ENCODE data around the gene RAPGEF4. TPM values are rescaled to one million over a fixed set of nuclear protein-coding genes. Genes with fewer than 3 reads are reported as not detected.
A peak's percentile ranks its signal among the peaks of the same experiment; 100 is the strongest.

RAPGEF4 gene
- total and polyA plus RNA-seq, 4 donors = 6.4 to 33.5 (median 8.6) TPM

GRCh38 chr2:172912266-172912665, 176.6 kb downstream of the RAPGEF4 start:
- ATAC-seq (ENCODE audit: insufficient read depth, low FRiP score) (no peak), DNase-seq (no peak)
- H3K27me3 ChIP-seq (ENCODE audit: control insufficient read depth in 3 of 3, insufficient read depth in 3 of 3, low read length in 2 of 3) = no peaks in the 10 kb centered on the region
- TF ChIP-seq, protein P1, sequence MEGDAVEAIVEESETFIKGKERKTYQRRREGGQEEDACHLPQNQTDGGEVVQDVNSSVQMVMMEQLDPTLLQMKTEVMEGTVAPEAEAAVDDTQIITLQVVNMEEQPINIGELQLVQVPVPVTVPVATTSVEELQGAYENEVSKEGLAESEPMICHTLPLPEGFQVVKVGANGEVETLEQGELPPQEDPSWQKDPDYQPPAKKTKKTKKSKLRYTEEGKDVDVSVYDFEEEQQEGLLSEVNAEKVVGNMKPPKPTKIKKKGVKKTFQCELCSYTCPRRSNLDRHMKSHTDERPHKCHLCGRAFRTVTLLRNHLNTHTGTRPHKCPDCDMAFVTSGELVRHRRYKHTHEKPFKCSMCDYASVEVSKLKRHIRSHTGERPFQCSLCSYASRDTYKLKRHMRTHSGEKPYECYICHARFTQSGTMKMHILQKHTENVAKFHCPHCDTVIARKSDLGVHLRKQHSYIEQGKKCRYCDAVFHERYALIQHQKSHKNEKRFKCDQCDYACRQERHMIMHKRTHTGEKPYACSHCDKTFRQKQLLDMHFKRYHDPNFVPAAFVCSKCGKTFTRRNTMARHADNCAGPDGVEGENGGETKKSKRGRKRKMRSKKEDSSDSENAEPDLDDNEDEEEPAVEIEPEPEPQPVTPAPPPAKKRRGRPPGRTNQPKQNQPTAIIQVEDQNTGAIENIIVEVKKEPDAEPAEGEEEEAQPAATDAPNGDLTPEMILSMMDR (IDR thresholded peaks at IDR 0.05; ENCODE audit: control extremely low read depth, extremely low read depth) = no peak
- 86 to 93% methylated on average over 1 of the region's 1 CpG for WGBS, 2 donors
- H3K27ac ChIP-seq (ENCODE audit: low read depth in 1 of 2, low read length in 1 of 2) = no peak overlapping the region
- peaks cover 0 to 5% (median 0%) of the 10 kb centered on the region in 5 donors for H3K4me1 ChIP-seq (ENCODE audit: control insufficient read depth in 5 of 5, insufficient read depth in 5 of 5, low read length in 5 of 5)
- no peaks in the 10 kb centered on the region for H3K36me3 ChIP-seq (ENCODE audit: control insufficient read depth in 4 of 4, insufficient read depth in 4 of 4, low read length in 4 of 4)
- no peak overlapping the region for H3K9ac ChIP-seq (ENCODE audit: insufficient read depth in 1 of 2, low read length in 2 of 2)
- H3K4me3 ChIP-seq = no peak overlapping the region
- H3K9me3 ChIP-seq (ENCODE audit: control insufficient read depth in 4 of 4, insufficient read depth in 3 of 4, low read length in 3 of 4) = no peaks in the 10 kb centered on the region

GRCh38 chr2:172914341-172915008, 178.8 kb downstream of the RAPGEF4 start:
- TF ChIP-seq, protein P1 (IDR thresholded peaks at IDR 0.05; ENCODE audit: control extremely low read depth, extremely low read depth) = no peak
- ATAC-seq (ENCODE audit: insufficient read depth, low FRiP score) (no peak), DNase-seq (peak in 2 of 3 donors; percentile 17 to 28)
- no peak overlapping the region for H3K4me3 ChIP-seq
- 93 to 94% methylated on average over 6 of the region's 6 CpGs for WGBS, 2 donors
- H3K9me3 ChIP-seq (ENCODE audit: control insufficient read depth in 4 of 4, insufficient read depth in 3 of 4, low read length in 3 of 4) = no peaks in the 10 kb centered on the region
- no peaks in the 10 kb centered on the region for H3K4me1 ChIP-seq (ENCODE audit: control insufficient read depth in 5 of 5, insufficient read depth in 5 of 5, low read length in 5 of 5)
- no peak overlapping the region for H3K27ac ChIP-seq (ENCODE audit: low read depth in 1 of 2, low read length in 1 of 2)
- H3K27me3 ChIP-seq (ENCODE audit: control insufficient read depth in 3 of 3, insufficient read depth in 3 of 3, low read length in 2 of 3) = peaks cover 0 to 2% (median 0%) of the 10 kb centered on the region in 3 donors
- H3K36me3 ChIP-seq (ENCODE audit: control insufficient read depth in 4 of 4, insufficient read depth in 4 of 4, low read length in 4 of 4) = no peaks in the 10 kb centered on the region
- H3K9ac ChIP-seq (ENCODE audit: insufficient read depth in 1 of 2, low read length in 2 of 2) = no peak overlapping the region

- Histone ChIP-seq H3K36me3 (ENCODE audit: control insufficient read depth in 4 of 4, insufficient read depth in 4 of 4, low read length in 4 of 4) (no peaks in the 10 kb centered on the region), H3K4me1 (ENCODE audit: control insufficient read depth in 5 of 5, insufficient read depth in 5 of 5, low read length in 5 of 5) (peaks cover 0 to 2% (median 0%) of the 10 kb centered on the region in 5 donors), H3K9me3 (ENCODE audit: control insufficient read depth in 4 of 4, insufficient read depth in 3 of 4, low read length in 3 of 4) (no peaks in the 10 kb centered on the region), H3K9ac (ENCODE audit: insufficient read depth in 1 of 2, low read length in 2 of 2) (no peak overlapping the region), H3K27me3 (ENCODE audit: control insufficient read depth in 3 of 3, insufficient read depth in 3 of 3, low read length in 2 of 3) (peaks cover 0 to 5% (median 0%) of the 10 kb centered on the region in 3 donors), H3K27ac (ENCODE audit: low read depth in 1 of 2, low read length in 1 of 2) (no peak overlapping the region), H3K4me3 (no peak overlapping the region)
- WGBS, 2 donors = 65 to 78% methylated on average over 3 of the region's 3 CpGs
- DNase-seq = no peak
- TF ChIP-seq, protein P1 (IDR thresholded peaks at IDR 0.05; ENCODE audit: control extremely low read depth, extremely low read depth) = no peak
- no peak for ATAC-seq (ENCODE audit: insufficient read depth, low FRiP score)
Observed at GRCh38 chr2:172917716-172918115, 182.1 kb downstream of the RAPGEF4 start.
